Testis (tissue), 2 donors: ENCODE measurements around the gene FKBP2.

Experiments used
- POLR2A ChIP-seq: fragments of 450-650 bp; IDR thresholded peaks from one replicate; pipeline ENCODE4 v1.6.1; 2017; ENCODE audit warnings: antibody characterized with exemption, mild to moderate bottlenecking, moderate library complexity
- TF ChIP-seq, protein P1 (sequence below), 3 experiments: fragments of 450-650 bp in 2 of 3; fragments of 200-600 bp in 1 of 3; sonication (generic) in 1 of 3; IDR thresholded peaks; one replicate each; pipeline ENCODE4 v1.5.1; 2016 to 2019; ENCODE audit warnings: antibody characterized with exemption in 3 of 3, mild to moderate bottlenecking in 2 of 3, moderate library complexity in 1 of 3

DNA sequence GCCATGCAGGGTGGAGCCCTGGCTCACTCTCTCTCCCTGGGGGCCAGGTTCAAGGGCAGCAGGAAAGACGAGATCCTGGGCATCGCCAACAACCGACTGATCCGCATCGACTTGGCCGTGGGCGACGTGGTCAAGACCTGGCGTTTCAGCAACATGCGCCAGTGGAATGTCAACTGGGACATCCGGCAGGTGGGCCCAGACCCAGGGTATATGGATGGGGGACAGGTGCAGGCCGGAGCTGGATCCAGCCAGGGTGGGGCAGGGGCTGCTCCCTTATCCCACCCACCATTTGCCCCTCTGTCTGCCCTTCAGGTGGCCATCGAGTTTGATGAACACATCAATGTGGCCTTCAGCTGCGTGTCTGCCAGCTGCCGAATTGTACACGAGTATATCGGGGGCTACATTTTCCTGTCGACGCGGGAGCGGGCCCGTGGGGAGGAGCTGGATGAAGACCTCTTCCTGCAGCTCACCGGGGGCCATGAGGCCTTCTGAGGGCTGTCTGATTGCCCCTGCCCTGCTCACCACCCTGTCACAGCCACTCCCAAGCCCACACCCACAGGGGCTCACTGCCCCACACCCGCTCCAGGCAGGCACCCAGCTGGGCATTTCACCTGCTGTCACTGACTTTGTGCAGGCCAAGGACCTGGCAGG is 17.8 kb upstream of the FKBP2 start:
- TF ChIP-seq, protein P1, sequence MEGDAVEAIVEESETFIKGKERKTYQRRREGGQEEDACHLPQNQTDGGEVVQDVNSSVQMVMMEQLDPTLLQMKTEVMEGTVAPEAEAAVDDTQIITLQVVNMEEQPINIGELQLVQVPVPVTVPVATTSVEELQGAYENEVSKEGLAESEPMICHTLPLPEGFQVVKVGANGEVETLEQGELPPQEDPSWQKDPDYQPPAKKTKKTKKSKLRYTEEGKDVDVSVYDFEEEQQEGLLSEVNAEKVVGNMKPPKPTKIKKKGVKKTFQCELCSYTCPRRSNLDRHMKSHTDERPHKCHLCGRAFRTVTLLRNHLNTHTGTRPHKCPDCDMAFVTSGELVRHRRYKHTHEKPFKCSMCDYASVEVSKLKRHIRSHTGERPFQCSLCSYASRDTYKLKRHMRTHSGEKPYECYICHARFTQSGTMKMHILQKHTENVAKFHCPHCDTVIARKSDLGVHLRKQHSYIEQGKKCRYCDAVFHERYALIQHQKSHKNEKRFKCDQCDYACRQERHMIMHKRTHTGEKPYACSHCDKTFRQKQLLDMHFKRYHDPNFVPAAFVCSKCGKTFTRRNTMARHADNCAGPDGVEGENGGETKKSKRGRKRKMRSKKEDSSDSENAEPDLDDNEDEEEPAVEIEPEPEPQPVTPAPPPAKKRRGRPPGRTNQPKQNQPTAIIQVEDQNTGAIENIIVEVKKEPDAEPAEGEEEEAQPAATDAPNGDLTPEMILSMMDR (IDR thresholded peaks at IDR 0.05) = no peak
- TF ChIP-seq POLR2A = no peak
